Mucosa of stomach (tissue), 1 donor: ENCODE data around the gene AUH.

ENCODE experiments used
- H3K27me3 ChIP-seq: one replicate; pipeline ENCODE4 v1.7.0; 2013; ENCODE audit warnings: mild to moderate bottlenecking, low read length; ENCODE audit not compliant: control insufficient read depth, insufficient read depth
- H3K36me3 ChIP-seq: one replicate; pipeline ENCODE4 v1.7.0; 2013; ENCODE audit warnings: low read length; ENCODE audit not compliant: control insufficient read depth, insufficient read depth
- H3K4me1 ChIP-seq: one replicate; pipeline ENCODE4 v1.7.0; 2013; ENCODE audit warnings: mild to moderate bottlenecking, low read length; ENCODE audit not compliant: control insufficient read depth, insufficient read depth
- H3K4me3 ChIP-seq: one replicate; pipeline ENCODE4 v1.7.0; 2013; ENCODE audit warnings: low read length
- H3K9ac ChIP-seq: one replicate; pipeline ENCODE4 v1.7.0; 2013; ENCODE audit warnings: mild to moderate bottlenecking, low read length, moderate library complexity
- H3K9me3 ChIP-seq: one replicate; pipeline ENCODE4 v1.7.0; 2013; ENCODE audit warnings: mild to moderate bottlenecking, low read length, moderate library complexity; ENCODE audit not compliant: control insufficient read depth
- donor health status: Pancreatic carcinoma.

The AUH gene

GRCh38 chr9:91361291-91362050, at the start of gene AUH:
Gene AUH (minus strand): TSS chr9:91361918. CDS start chr9:91361889, 29 bp downstream.
- H3K36me3 ChIP-seq: no peaks in the 10 kb centered on the region
- peak within 1 kb of the TSS; percentile 74 for H3K4me3 ChIP-seq
- H3K9ac ChIP-seq: peak within 1 kb of the TSS; percentile 92
- H3K27me3 ChIP-seq: no peaks in the 10 kb centered on the region
- peaks cover 18% of the 10 kb centered on the region for H3K4me1 ChIP-seq
- H3K9me3 ChIP-seq: no peaks in the 10 kb centered on the region

GRCh38 chr9:91411096-91411771, 49.5 kb upstream of the AUH start:
- no peak overlapping the region for H3K9ac ChIP-seq
- H3K36me3 ChIP-seq: no peaks in the 10 kb centered on the region
- H3K4me1 ChIP-seq: peaks cover 5% of the 10 kb centered on the region
- no peak overlapping the region for H3K4me3 ChIP-seq
- no peaks in the 10 kb centered on the region for H3K9me3 ChIP-seq
- no peaks in the 10 kb centered on the region for H3K27me3 ChIP-seq

GRCh38 chr9:91410161-91410560, 48.4 kb upstream of the AUH start:
- Histone ChIP-seq H3K9me3 (no peaks in the 10 kb centered on the region), H3K4me1 (peaks cover 5% of the 10 kb centered on the region), H3K4me3 (no peak overlapping the region), H3K27me3 (no peaks in the 10 kb centered on the region), H3K9ac (no peak overlapping the region), H3K36me3 (no peaks in the 10 kb centered on the region)

GRCh38 chr9:91408475-91408874, 46.8 kb upstream of the AUH start:
- no peaks in the 10 kb centered on the region for H3K27me3 ChIP-seq
- H3K36me3 ChIP-seq: no peaks in the 10 kb centered on the region
- H3K9me3 ChIP-seq: no peaks in the 10 kb centered on the region
- no peak overlapping the region for H3K9ac ChIP-seq
- no peak overlapping the region for H3K4me3 ChIP-seq
- peaks cover 5% of the 10 kb centered on the region for H3K4me1 ChIP-seq

GRCh38 chr9:91407580-91408318, 46.0 kb upstream of the AUH start:
- Histone ChIP-seq H3K4me1 (peaks cover 5% of the 10 kb centered on the region), H3K9ac (no peak overlapping the region), H3K27me3 (no peaks in the 10 kb centered on the region), H3K4me3 (no peak overlapping the region), H3K9me3 (no peaks in the 10 kb centered on the region), H3K36me3 (no peaks in the 10 kb centered on the region)

- H3K4me3 ChIP-seq: no peak overlapping the region
- no peaks in the 10 kb centered on the region for H3K27me3 ChIP-seq
- H3K36me3 ChIP-seq: no peaks in the 10 kb centered on the region
- no peaks in the 10 kb centered on the region for H3K4me1 ChIP-seq
- no peak overlapping the region for H3K9ac ChIP-seq
- no peaks in the 10 kb centered on the region for H3K9me3 ChIP-seq
Observed at GRCh38 chr9:91405343-91406077, 43.8 kb upstream of the AUH start.

- H3K4me3 ChIP-seq: no peak overlapping the region
- no peaks in the 10 kb centered on the region for H3K4me1 ChIP-seq
- H3K36me3 ChIP-seq: no peaks in the 10 kb centered on the region
- no peaks in the 10 kb centered on the region for H3K9me3 ChIP-seq
- H3K9ac ChIP-seq: no peak overlapping the region
- no peaks in the 10 kb centered on the region for H3K27me3 ChIP-seq
Observed at GRCh38 chr9:91403665-91404543, 42.2 kb upstream of the AUH start.

- Histone ChIP-seq H3K4me1 (no peaks in the 10 kb centered on the region), H3K36me3 (no peaks in the 10 kb centered on the region), H3K27me3 (no peaks in the 10 kb centered on the region), H3K9me3 (no peaks in the 10 kb centered on the region), H3K4me3 (no peak overlapping the region), H3K9ac (no peak overlapping the region)
Observed at GRCh38 chr9:91398926-91399325, 37.2 kb upstream of the AUH start.

- Histone ChIP-seq H3K4me1 (no peaks in the 10 kb centered on the region), H3K27me3 (no peaks in the 10 kb centered on the region), H3K36me3 (no peaks in the 10 kb centered on the region), H3K4me3 (no peak overlapping the region), H3K9me3 (no peaks in the 10 kb centered on the region), H3K9ac (no peak overlapping the region)
Observed at GRCh38 chr9:91395553-91396471, 34.1 kb upstream of the AUH start.

- Histone ChIP-seq H3K9me3 (no peaks in the 10 kb centered on the region), H3K9ac (no peak overlapping the region), H3K36me3 (no peaks in the 10 kb centered on the region), H3K4me3 (no peak overlapping the region), H3K27me3 (no peaks in the 10 kb centered on the region), H3K4me1 (no peaks in the 10 kb centered on the region)
Observed at GRCh38 chr9:91395106-91395552, 33.4 kb upstream of the AUH start.
